Measurements from ENCODE around the gene ZC3HAV1L. TPM values are rescaled to one million over a fixed set of nuclear protein-coding genes. Genes with fewer than 3 reads are reported as not detected.
"Not testable (repeated sequence)": the region's sequence is repeated elsewhere in the genome, so short reads cannot be mapped to it uniquely, and the experiment has no call there.

Gene ZC3HAV1L
- total RNA-seq, 3 donors from 2014 or later: 12.5 to 24.9 (median 19.3) TPM

DNA sequence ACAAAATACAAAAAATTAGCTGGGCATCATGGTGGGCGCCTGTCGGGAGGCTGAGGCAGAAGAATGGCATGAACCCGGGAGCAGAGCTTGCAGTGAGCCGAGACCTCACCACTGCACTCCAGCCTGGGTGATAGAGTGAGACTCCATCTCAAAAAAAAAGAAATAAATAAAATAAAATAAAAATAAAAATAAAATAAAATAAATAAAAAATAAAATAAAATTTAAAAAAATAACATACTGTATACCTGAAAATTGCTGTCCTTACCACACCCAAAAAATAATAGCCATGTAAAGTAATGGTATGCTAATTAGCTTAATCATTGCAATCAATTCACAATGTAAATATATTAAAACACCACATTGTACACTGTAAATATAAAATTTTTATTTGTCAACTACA, 3.4 kb downstream of the ZC3HAV1L start:
- TF ChIP-seq POLR2AphosphoS5 (IDR thresholded peaks at IDR 0.05) (no peak), POLR2A (IDR thresholded peaks at IDR 0.05) (no peak), CTCF (IDR thresholded peaks at IDR 0.05) (no peak)
- no peak overlapping the region for H3K4me3 ChIP-seq
- no peaks in the 10 kb centered on the region for H3K36me3 ChIP-seq

GRCh38 chr7:139029353-139029752, 6.5 kb downstream of the ZC3HAV1L start:
- Histone ChIP-seq H3K36me3 (no peaks in the 10 kb centered on the region), H3K27ac (no peak overlapping the region), H3K27me3 (no peaks in the 10 kb centered on the region), H3K4me1 (no peaks in the 10 kb centered on the region), H3K4me3 (no peak overlapping the region), H3K9me3 (no peaks in the 10 kb centered on the region)
- intact Hi-C loops (cut with DNase I; ENCODE audit: low total_unique reads): no loop called here
- no peak for TF ChIP-seq CTCF (IDR thresholded peaks at IDR 0.05)
- TF ChIP-seq POLR2A (IDR thresholded peaks at IDR 0.05): no peak
- TF ChIP-seq POLR2AphosphoS5 (IDR thresholded peaks at IDR 0.05): no peak
- DNase-seq (ENCODE audit: low spot score in 2 of 2): no peak

More for the DNA sequence above, 3.4 kb downstream of the ZC3HAV1L start:
- Histone ChIP-seq H3K4me1 (no peaks in the 10 kb centered on the region), H3K9me3 (no peaks in the 10 kb centered on the region), H3K27ac (no peak overlapping the region), H3K27me3 (no peaks in the 10 kb centered on the region)
- intact Hi-C loops (cut with DNase I; ENCODE audit: low total_unique reads): no loop called here
- no peak for DNase-seq (ENCODE audit: low spot score in 2 of 2)

DNA sequence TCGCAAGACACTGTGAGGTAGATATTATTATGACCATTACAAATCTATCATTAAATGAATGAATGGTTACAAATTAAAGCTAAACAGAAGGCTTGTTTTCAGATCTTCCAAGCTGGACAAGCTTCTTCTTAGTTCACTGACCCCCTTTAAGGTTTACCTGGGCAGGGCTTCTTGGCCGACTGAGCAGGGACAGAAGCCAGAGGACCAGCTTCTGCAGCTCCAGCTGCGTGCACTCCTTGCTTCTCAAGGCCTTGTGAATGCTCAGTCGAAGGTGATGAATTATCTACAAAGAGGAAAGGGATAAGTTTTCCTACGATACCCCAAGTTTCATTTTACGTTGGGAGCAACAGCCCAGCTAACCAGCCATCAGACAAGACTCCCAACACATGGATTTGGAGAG, 9.3 kb downstream of the ZC3HAV1L start:
- no peaks in the 10 kb centered on the region for H3K4me1 ChIP-seq
- no peak overlapping the region for H3K4me3 ChIP-seq
- DNase-seq (ENCODE audit: low spot score in 2 of 2): no peak
- H3K27me3 ChIP-seq: no peaks in the 10 kb centered on the region
- TF ChIP-seq POLR2AphosphoS5 (IDR thresholded peaks at IDR 0.05) (no peak), POLR2A (IDR thresholded peaks at IDR 0.05) (no peak), CTCF (IDR thresholded peaks at IDR 0.05) (no peak)
- intact Hi-C loops (cut with DNase I; ENCODE audit: low total_unique reads): no loop called here
- H3K36me3 ChIP-seq: peaks cover 1% of the 10 kb centered on the region
- H3K9me3 ChIP-seq: no peaks in the 10 kb centered on the region
- no peak overlapping the region for H3K27ac ChIP-seq

GRCh38 chr7:139025861-139026260, 10.0 kb downstream of the ZC3HAV1L start:
- H3K36me3 ChIP-seq; DNase-seq (ENCODE audit: low spot score in 2 of 2); H3K4me3 ChIP-seq; H3K9me3 ChIP-seq; H3K4me1 ChIP-seq; H3K27ac ChIP-seq; H3K27me3 ChIP-seq; intact Hi-C loops (cut with DNase I; ENCODE audit: low total_unique reads): not testable (repeated sequence)

DNA sequence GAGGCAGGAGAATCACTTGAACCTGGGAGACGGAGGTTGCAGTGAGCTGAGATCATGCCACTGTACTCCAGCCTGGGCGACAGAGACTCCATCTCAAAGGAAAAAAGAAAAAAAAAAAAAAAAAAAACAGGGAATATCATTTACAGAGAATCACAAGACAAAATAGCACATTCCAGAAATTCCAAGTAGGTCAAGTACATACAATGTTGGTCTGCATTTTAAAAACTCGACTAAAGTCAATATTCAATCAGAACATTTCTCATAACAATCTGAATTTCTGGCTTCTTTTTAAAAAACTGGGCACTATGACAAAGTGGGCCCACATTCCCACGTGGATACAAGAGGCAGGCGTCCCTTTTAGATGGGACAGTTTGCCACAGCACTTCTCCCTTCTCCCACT, 12.8 kb downstream of the ZC3HAV1L start:
- Histone ChIP-seq H3K27me3 (no peaks in the 10 kb centered on the region), H3K4me1 (no peaks in the 10 kb centered on the region), H3K27ac (peak overlapping the region in 1 of 2 donors; percentile 7), H3K36me3 (peaks cover 6% of the 10 kb centered on the region), H3K4me3 (no peak overlapping the region), H3K9me3 (no peaks in the 10 kb centered on the region)
- DNase-seq (ENCODE audit: low spot score in 2 of 2): no peak
- intact Hi-C loops (cut with DNase I; ENCODE audit: low total_unique reads): no loop called here
- TF ChIP-seq POLR2AphosphoS5 (IDR thresholded peaks at IDR 0.05): no peak
- no peak for TF ChIP-seq POLR2A (IDR thresholded peaks at IDR 0.05)
- TF ChIP-seq CTCF (IDR thresholded peaks at IDR 0.05): no peak

GRCh38 chr7:139022286-139022685, 13.6 kb downstream of the ZC3HAV1L start:
- intact Hi-C loops (cut with DNase I; ENCODE audit: low total_unique reads): no loop called here
- Histone ChIP-seq H3K4me1 (no peaks in the 10 kb centered on the region), H3K27ac (no peak overlapping the region), H3K4me3 (no peak overlapping the region), H3K27me3 (no peaks in the 10 kb centered on the region), H3K36me3 (peaks cover 6% of the 10 kb centered on the region), H3K9me3 (no peaks in the 10 kb centered on the region)
- DNase-seq (ENCODE audit: low spot score in 2 of 2): no peak
- TF ChIP-seq POLR2AphosphoS5 (IDR thresholded peaks at IDR 0.05) (no peak), CTCF (IDR thresholded peaks at IDR 0.05) (no peak), POLR2A (IDR thresholded peaks at IDR 0.05) (no peak)

All from breast epithelium (tissue), 4 donors.